GM18499 (cell line): ENCODE results near the gene SYCP2L.
"Not testable (repeated sequence)": the region's sequence is repeated elsewhere in the genome, so short reads cannot be mapped to it uniquely, and the experiment has no call there.

Experiments used
- ATAC-seq: cut with Tn5 transposase; IDR thresholded peaks from one replicate; pipeline ENCODE4 v1.9.1; 2021; ENCODE audit warnings: moderate number of reproducible peaks; ENCODE audit not compliant: insufficient read depth, unreplicated experiment

Gene SYCP2L

GRCh38 chr6:10995114-10995707 is 108.4 kb downstream of the SYCP2L start:
- no peak for ATAC-seq

DNA sequence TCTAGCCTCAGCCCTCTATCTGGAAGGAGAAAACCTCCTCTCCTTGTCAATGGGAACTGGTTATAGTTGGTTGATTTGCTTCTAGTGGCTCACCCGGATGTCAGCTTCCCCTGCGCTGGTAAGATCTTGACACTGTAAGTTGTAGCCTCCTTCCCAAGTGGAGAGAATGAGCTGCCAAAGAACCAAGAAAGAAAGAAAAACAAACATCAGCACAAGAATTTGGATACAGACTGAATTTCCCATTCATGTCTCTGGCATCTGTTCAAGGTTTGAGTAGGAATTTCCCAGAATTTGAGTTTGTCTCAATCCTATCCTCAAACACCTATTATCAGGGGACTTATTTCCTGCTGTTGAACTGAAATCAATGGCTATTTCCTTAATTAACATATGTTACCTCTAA is 113.1 kb downstream of the SYCP2L start:
- no peak for ATAC-seq

- ATAC-seq = no peak
Observed at GRCh38 chr6:11002176-11002575, 115.3 kb downstream of the SYCP2L start.

DNA sequence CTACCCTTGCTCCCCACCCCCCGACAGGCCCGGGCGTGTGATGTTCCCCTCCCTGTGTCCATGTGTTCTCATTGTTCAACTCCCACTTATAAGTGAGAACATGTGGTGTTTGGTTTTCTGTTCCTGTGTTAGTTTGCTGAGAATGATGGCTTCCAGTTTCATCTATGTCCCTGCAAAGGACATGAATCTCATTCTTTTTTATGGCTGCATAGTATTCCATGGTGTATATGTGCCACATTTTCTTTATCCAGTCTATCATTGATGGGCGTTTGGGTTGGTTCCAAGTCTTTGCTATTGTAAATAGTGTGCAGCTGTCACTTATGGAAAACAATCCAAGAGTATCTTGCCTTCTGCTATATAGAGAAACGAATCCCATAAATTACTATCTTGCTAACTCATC is 116.4 kb downstream of the SYCP2L start:
- ATAC-seq = not testable (repeated sequence)

DNA sequence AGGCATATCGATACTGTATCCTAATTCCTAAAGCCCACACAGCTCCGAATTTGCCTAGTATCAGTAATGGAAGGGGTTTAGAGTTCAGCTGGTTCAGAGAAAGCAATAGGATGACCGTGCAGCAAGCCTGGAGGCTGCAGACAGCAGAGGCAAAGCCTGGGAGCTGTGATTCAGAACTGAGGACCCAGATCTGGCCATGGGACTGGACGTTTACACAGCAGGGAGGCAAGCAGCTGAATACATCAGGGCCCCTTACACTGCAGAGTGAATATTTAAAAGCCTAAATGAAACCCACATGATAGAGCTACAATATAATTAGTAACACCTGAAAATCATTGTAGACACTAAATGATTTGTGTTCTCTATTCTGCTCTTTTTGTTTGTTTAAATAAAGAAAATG is 119.2 kb downstream of the SYCP2L start:
- no peak for ATAC-seq

DNA sequence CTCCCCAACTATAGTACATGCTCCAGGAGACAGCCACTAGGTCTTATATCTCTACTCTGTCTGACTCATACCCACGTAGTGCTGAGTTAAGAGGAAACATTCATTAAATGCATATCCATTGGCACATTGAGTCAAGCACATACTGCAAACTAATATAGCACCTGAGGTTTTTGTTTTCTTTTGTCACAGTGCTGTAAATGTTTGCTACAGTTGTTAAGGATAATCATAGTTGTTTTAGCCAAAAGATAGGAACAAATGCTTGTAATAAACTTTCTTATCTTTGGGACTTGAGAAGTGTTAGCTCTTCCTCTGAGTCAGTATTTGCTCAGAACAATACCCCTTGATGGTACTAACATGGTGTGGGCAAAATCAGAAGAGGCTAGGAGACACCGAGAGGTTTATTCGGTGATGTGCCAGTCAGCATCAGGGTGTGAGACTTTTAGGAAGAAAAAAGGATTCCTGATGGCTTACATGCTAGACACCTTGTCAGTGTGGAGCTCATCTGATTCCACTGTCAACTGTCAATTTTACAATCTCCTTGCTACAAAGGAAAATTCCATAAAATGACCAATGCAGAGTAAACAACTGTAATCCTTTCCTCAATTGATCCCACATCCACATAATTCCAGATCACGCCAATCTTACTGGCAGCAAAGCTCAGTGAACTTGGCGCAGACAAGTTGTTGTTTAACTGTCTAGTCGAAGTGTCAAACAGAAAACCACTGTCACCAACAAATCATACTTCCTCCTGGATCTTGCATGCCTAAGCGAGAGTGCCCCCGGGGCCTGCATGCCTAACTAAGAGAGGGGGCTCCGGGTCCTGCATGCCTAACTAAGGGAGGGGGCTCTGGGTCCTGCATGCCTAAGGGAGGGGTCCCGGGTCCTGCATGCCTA is 121.1 kb downstream of the SYCP2L start:
- no peak for ATAC-seq

GRCh38 chr6:11008821-11009220 is 122.0 kb downstream of the SYCP2L start:
- no peak for ATAC-seq

DNA sequence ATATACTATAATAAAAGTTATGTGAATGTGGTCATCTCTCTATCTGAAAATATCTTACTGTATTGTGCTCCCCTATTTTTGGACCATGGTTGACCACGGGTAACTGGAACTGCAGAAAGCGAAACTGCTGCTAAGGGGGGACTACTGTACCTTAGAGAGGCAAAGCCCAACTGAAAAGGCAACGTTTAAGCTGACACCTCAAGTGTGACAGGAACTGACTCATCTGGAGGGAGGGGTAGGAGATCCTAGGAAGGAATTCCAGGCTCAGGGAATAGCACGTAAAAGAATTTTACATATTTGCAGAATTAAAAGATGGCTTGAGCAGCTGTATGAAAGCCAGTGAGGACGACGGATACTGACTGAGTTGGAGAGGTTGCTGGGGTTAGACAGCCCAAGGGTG is 122.5 kb downstream of the SYCP2L start:
- no peak for ATAC-seq

DNA sequence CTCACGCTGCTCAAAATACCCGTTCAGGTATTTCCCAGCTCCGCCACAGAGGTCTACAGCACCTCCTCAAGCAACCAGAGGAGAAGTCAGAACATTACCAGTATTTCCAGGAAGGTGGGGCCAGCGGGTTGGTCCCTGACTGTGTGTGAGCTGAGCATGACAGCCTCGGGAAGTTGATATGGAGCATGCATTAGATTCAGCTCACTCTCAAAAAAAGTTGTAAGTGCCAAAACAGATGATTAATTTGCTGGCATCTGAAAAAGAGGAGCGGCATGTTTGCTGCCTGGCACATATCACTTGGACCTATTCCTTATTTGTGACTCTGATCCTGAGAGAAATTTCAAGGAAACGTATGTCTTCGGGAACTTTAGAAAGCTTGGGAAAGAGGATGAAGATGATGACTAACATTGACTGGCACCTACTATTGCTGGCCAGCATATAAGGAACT is 125.0 kb downstream of the SYCP2L start:
- no peak for ATAC-seq

GRCh38 chr6:11012295-11012754 is 125.5 kb downstream of the SYCP2L start:
- no peak for ATAC-seq

- no peak for ATAC-seq
Observed at GRCh38 chr6:11012976-11013720, 126.3 kb downstream of the SYCP2L start.

DNA sequence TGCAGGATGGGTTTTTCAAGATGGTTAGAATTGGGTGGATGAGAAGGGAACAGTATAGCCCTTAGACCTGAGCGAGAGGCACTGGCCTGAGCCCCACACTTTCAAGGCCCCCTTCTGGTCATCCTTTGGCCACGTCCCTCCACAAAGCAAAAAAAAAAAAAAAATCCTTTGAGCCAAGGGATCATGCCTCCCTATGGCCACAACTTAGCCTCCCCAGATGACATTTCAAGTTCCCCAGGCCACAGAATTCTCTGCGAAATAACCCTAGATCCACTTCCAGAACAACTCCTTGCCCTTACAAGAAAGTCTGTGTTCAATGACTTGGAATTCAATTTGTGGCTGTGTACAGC is 126.8 kb downstream of the SYCP2L start:
- no peak for ATAC-seq

- no peak for ATAC-seq
Observed at GRCh38 chr6:11015102-11015501, 128.2 kb downstream of the SYCP2L start.

GRCh38 chr6:11016452-11016851 is 129.6 kb downstream of the SYCP2L start:
- no peak for ATAC-seq

GRCh38 chr6:11017090-11017489 is 130.2 kb downstream of the SYCP2L start:
- ATAC-seq = no peak

DNA sequence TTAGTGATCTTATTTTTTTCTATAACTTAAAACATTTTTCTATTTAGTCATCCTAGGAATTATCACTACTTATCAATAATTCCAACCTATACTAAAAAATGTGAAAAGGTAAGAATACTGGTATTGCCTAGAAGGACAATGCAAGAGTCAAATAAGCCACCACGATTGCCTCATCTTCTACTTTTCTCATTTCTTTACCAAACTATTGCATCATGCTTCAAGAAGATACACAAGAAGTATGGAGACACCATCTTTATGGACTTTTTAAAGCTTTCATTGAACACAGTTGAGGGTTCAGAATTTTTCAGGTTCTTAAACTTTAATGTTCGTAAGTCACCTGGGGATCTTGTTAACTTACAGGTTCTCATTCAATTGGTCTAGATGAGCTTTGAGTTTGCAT is 131.4 kb downstream of the SYCP2L start:
- no peak for ATAC-seq

DNA sequence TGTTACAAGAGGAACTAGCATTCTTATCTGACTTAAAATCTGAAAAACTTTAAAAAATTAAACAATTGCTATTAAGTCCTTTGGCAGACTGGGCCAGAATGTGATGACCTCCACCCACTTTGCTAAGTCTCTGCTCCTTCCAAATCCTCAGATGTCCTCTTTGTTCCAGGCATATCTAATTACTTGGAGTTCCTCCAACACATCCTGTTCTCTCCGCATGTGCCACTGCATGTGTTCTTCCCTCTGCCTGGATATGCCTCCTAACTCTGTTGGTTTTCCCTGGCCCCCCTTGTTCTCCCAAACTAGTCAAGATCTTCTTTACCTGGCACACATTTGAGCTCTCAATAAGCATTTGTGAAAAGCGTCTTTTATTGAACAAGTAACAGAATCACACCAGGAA is 134.2 kb downstream of the SYCP2L start:
- no peak for ATAC-seq

GRCh38 chr6:11021714-11022113 is 134.9 kb downstream of the SYCP2L start:
- no peak for ATAC-seq

- no peak for ATAC-seq
Observed at GRCh38 chr6:11023032-11023431, 136.2 kb downstream of the SYCP2L start.
